Cardiac muscle cell (in vitro differentiated cells and primary cell): ENCODE data around the gene RNF213. TPM values are rescaled to one million over a fixed set of nuclear protein-coding genes. Genes with fewer than 3 reads are reported as not detected.

Experiments used
- DNase-seq, 2 donors: peaks; one replicate each; pipeline versions ENCODE4 v3.0.0 to v3.0.0-alpha.2; 2010 to 2017; ENCODE audit warnings: low read depth in 1 of 2, low spot score in 1 of 2
- H3K27ac ChIP-seq: fragments of 200-600 bp; sonication (generic); 2 replicates; pipeline ENCODE4 v1.5.1; 2016
- H3K27me3 ChIP-seq: fragments of 200-600 bp; sonication (generic); 2 replicates; pipeline ENCODE4 v1.6.0; 2016; ENCODE audit warnings: control low read depth
- H3K36me3 ChIP-seq: fragments of 200-600 bp; sonication (generic); 2 replicates; pipeline ENCODE4 v1.5.1; 2016; ENCODE audit warnings: control low read depth
- H3K4me1 ChIP-seq: fragments of 200-600 bp; sonication (generic); 2 replicates; pipeline ENCODE4 v1.8.1; 2017; ENCODE audit warnings: low read depth, mild to moderate bottlenecking, mixed run types
- H3K4me3 ChIP-seq: fragments of 200-600 bp; sonication (generic); 2 replicates; pipeline ENCODE4 v1.5.1; 2016; ENCODE audit warnings: mild to moderate bottlenecking
- H3K9me3 ChIP-seq: fragments of 200-600 bp; sonication (generic); 2 replicates; pipeline ENCODE4 v1.5.1; 2017; ENCODE audit warnings: low read depth, mild to moderate bottlenecking, control low read depth
- CTCF ChIP-seq: IDR thresholded peaks from 2 replicates; pipeline ENCODE4 v1.5.1; 2012; ENCODE audit warnings: low read depth, mild to moderate bottlenecking, low read length
- polyA plus RNA-seq: library from polyadenylated mRNA; unstranded; fragments of >200 nt; fragmentation: Nextera tagmentation; extraction: Ambion mirVana; gene quantifications from 2 replicates; pipeline ENCODE4 v1.2.1, GENCODE V29; 2016
- total RNA-seq: library from RNA; depleted of rRNA; stranded (reverse); fragments of >200 nt; gene quantifications from 2 replicates; pipeline ENCODE4 v1.2.3, GENCODE V29; 2016

Gene RNF213
- total and polyA plus RNA-seq, 2 experiments from 2014 or later: 11.5 to 24.9 TPM

DNA sequence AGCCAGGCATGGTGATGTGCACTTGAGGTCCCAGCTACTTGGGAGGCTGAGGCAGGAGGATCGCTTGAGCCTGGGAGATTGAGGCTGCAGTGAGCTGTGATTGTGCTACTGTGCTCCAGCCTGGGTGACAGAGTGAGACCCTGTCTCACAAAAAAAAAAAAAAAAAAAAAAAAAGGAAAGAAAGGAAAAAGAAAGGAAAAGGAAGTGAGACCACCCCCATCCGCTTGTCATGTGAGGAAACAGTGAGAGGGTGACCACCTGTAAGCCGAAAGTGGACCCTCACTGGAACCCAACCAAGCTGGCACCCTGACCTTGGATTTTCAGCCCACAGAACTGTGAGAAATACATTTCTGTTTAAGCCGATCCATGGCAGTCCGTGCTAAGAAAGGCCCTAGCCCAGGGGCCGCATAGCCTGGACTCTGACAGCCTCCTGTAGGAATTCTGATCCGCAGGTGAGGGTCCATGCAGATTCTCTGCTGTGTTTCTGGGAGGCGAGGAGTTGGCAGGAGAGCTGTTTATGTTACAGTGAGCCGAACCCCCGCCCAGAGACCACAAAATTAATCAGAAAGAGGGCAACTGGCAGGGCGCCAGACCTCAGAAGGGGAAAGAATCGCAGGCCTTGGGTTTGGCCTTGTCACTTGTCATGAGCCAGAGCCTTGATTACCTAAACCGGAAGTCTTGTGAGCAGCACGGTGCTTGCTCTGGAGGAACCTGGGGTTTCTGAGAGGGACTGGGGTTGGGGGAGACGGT is 41.5 kb upstream of the RNF213 start:
- Histone ChIP-seq H3K9me3 (no peaks in the 10 kb centered on the region), H3K27me3 (no peaks in the 10 kb centered on the region), H3K4me1 (peaks cover 4% of the 10 kb centered on the region), H3K36me3 (peaks cover 4% of the 10 kb centered on the region), H3K4me3 (peak overlapping the region; percentile 96), H3K27ac (peak overlapping the region; percentile 74)
- TF ChIP-seq CTCF: no peak
- peak; percentile 50 to 84 for DNase-seq

GRCh38 chr17:80219763-80220053 is 40.9 kb upstream of the RNF213 start:
- TF ChIP-seq CTCF: no peak
- Histone ChIP-seq H3K9me3 (no peaks in the 10 kb centered on the region), H3K4me3 (peak overlapping the region; percentile 96), H3K27me3 (no peaks in the 10 kb centered on the region), H3K27ac (peak overlapping the region; percentile 74), H3K4me1 (peaks cover 4% of the 10 kb centered on the region), H3K36me3 (peaks cover 4% of the 10 kb centered on the region)
- no peak for DNase-seq

- Histone ChIP-seq H3K27me3 (no peaks in the 10 kb centered on the region), H3K27ac (peak within 1 kb of the TSS; percentile 74), H3K36me3 (peaks cover 4% of the 10 kb centered on the region), H3K4me1 (peaks cover 4% of the 10 kb centered on the region), H3K9me3 (no peaks in the 10 kb centered on the region), H3K4me3 (peak within 1 kb of the TSS; percentile 96)
- no peak for TF ChIP-seq CTCF
- DNase-seq: peak; percentile 75 to 92
These were observed 40.5 kb upstream of the RNF213 start, which contains the start of the genes SGSH and SLC26A11 for GRCh38 chr17:80220054-80220735. TSS of gene SGSH (minus strand) at chr17:80220333. CDS start at chr17:80220313, 20 bp downstream. TSS of gene SLC26A11 (plus strand) at chr17:80220427. CDS start at chr17:80221561, 1,134 bp downstream.

DNA sequence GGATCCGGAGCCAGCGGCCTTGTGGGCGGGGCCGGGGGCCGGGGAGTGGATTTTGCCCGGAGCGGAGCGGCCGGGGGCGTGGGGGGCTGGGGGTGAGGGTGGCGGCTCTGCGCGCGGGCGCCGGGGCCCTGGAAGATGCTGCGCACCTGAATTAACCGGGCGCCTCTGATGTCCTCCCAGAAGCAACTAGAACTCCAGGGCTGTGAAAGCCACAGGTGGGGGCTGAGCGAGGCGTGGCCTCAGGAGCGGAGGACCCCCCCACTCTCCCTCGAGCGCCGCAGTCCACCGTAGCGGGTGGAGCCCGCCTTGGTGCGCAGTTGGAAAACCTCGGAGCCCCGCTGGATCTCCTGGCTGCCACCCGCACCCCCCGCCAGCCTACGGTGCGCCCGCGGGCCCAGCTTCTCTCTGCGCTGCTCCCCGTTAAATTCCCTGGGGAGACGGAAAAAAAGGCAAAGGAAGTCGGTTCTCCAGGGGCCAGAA is 39.9 kb upstream of the RNF213 start:
- Histone ChIP-seq H3K27ac (peak overlapping the region; percentile 49), H3K4me1 (peaks cover 4% of the 10 kb centered on the region), H3K9me3 (no peaks in the 10 kb centered on the region), H3K4me3 (peak overlapping the region; percentile 96), H3K27me3 (no peaks in the 10 kb centered on the region), H3K36me3 (peaks cover 2% of the 10 kb centered on the region)
- no peak for TF ChIP-seq CTCF
- DNase-seq: peak; percentile 16 to 32

GRCh38 chr17:80221351-80222105 is 39.1 kb upstream of the RNF213 start:
- Histone ChIP-seq H3K36me3 (no peaks in the 10 kb centered on the region), H3K4me3 (peak overlapping the region; percentile 96), H3K27ac (no peak overlapping the region), H3K4me1 (peaks cover 4% of the 10 kb centered on the region), H3K27me3 (no peaks in the 10 kb centered on the region), H3K9me3 (no peaks in the 10 kb centered on the region)
- TF ChIP-seq CTCF: no peak
- DNase-seq: no peak
